GM10266 (cell line): ENCODE measurements around the gene KLF13.

Experiments
- DNase-seq: peaks from one replicate; pipeline ENCODE4 v3.0.0; 2012; ENCODE audit errors: extremely low spot score
- TF ChIP-seq, protein P1 (sequence below): IDR thresholded peaks from 2 replicates; pipeline ENCODE4 v1.5.1; 2012; ENCODE audit warnings: mild to moderate bottlenecking, low read depth; ENCODE audit not compliant: control insufficient read depth, insufficient read depth; ENCODE audit errors: missing control alignments

KLF13 gene

DNA sequence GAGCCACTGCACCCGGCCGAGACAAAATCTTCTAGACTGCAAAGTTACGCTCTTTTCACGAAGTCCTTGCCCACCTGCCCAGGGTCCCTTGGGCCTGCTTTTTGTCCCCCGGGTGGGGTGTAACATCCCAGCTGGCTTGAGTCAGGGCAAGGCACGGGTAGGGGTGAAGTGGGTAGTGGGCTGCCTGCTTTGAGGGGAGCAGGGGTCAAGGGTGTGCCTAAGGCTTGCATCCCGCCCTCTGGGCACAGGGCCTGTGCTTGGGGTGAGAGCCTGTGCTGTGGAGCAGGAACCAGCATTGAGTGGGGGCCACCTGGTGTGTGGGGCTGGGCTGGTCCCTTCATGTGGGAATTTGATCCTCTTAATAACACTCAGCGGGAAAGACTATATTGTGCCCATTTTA lies 74.6 kb downstream of the KLF13 start:
- DNase-seq, result no peak

DNA sequence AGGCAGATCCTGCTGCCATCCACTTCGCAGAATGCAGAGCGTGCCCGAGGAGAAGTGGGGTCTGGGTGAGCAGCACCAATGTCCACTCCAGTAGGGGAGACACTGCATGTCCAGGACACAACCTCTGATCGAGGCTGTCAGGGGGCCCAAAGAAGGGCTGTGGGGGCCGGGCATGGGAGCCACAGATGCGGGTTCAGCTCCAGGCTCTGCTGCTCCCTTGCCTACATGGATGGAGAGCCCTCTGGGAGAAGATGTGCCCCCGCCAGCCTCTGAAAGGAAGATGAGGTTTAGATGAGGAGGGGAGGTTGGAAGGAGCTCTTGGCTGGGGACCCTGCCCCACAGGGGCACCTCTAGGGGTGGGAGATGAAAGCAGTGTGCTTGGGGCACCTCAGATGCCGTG lies 75.4 kb downstream of the KLF13 start:
- TF ChIP-seq, protein P1, sequence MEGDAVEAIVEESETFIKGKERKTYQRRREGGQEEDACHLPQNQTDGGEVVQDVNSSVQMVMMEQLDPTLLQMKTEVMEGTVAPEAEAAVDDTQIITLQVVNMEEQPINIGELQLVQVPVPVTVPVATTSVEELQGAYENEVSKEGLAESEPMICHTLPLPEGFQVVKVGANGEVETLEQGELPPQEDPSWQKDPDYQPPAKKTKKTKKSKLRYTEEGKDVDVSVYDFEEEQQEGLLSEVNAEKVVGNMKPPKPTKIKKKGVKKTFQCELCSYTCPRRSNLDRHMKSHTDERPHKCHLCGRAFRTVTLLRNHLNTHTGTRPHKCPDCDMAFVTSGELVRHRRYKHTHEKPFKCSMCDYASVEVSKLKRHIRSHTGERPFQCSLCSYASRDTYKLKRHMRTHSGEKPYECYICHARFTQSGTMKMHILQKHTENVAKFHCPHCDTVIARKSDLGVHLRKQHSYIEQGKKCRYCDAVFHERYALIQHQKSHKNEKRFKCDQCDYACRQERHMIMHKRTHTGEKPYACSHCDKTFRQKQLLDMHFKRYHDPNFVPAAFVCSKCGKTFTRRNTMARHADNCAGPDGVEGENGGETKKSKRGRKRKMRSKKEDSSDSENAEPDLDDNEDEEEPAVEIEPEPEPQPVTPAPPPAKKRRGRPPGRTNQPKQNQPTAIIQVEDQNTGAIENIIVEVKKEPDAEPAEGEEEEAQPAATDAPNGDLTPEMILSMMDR, result no peak
- peak; percentile 4 for DNase-seq

More for the DNA sequence above, 74.6 kb downstream of the KLF13 start:
- TF ChIP-seq, protein P1, result no peak

DNA sequence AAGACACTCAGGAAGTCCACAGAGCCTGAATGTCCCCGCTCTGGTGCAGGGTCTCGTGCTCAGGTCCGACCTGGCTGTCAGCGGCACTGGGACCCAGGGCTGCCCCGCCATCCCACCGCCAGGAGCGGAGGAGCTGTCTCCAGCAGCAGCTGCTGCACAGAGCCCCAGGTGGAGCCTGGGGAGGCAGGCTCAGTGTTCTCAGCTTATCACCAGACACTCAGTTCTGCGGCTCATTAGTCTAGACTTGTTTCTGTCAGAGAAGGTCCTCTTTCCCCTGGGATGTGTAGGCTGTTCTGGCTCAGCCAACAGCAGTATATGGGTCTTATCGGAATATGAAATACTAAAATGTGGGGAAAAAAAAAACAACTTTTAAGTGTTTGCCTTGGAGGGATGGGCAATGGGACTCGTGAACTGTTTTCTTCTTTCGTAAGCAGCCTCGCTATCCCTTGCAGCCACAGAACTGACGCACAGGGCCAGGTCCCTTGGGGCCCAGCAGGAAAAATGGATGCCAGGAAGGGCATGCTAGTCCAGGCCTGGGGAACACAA lies 75.9 kb downstream of the KLF13 start:
- TF ChIP-seq, protein P1, result no peak
- DNase-seq, result peak; percentile 8

DNA sequence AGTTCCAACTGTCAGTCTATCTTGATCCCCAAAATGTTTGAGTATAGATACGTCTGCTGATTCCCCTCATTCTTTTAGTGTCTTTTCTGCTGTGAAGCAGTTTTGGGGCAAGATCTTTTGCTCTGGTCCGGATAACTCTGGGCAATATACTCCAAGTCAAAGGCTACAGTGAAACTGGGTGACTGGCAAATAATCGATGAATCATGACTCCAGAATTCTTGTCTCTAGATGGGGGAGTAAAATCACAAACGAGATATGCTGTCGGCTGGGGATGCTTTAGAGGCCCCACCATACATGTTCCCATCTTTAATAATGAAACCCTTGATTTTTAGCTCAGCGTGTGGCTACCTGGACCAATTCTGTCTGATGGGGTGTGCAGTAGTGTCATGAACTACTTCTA lies 76.5 kb downstream of the KLF13 start:
- TF ChIP-seq, protein P1, result no peak
- no peak for DNase-seq

DNA sequence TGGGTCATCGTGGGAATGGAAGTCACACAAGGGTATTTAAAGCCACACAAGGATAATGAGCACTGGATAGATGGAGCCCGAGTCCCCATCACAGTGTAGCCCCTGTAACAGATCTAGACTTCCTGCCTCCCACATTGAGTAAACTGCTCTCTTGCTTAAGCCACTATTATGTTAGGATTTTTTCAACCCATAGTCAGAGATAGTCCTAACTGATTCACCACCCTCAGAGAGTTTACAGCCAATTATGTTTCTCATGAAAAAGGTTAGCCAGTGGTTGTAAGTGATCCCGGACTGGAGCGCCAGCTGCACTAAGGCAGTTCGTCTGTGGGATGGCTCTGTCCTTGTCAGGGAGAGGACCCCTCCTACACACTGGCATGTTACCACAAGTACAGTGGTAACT lies 77.0 kb downstream of the KLF13 start:
- TF ChIP-seq, protein P1, result no peak
- no peak for DNase-seq

- DNase-seq, result no peak
- TF ChIP-seq, protein P1, result no peak
Measured at GRCh38 chr15:31404345-31404744, 77.7 kb downstream of the KLF13 start.

GRCh38 chr15:31405200-31405920 lies 78.7 kb downstream of the KLF13 start:
- TF ChIP-seq, protein P1, result no peak
- no peak for DNase-seq
